ENCODE measurements around the gene PBX4.
A peak's percentile ranks its signal among the peaks of the same experiment; 100 is the strongest.

PBX4 gene

GRCh38 chr19:19588546-19588945, 29.9 kb downstream of the PBX4 start:
- no peak for DNase-seq (ENCODE audit: low spot score)

- DNase-seq (ENCODE audit: low spot score) = no peak
These were observed 30.7 kb downstream of the PBX4 start for GRCh38 chr19:19587771-19588170.

DNA sequence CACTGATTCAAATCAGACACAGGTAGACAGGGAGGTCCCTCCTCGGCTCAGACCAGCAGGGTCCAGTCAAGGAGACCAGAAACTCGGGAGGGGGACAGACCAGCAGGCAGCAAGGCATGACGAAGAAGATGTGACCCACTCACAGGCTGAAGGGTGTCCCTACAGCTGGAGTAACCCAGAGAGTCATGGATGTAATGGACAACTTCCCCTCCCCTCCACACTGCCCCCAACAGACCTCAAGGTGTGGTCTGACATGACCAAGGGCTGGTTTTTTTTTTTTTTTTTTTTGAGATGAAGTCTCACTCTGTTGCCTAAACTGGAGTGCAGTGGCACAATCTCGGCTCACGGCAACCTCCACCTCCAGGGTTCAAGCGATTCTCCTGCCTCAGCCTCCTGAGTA, 34.1 kb downstream of the PBX4 start:
- DNase-seq (ENCODE audit: low spot score) = no peak

DNA sequence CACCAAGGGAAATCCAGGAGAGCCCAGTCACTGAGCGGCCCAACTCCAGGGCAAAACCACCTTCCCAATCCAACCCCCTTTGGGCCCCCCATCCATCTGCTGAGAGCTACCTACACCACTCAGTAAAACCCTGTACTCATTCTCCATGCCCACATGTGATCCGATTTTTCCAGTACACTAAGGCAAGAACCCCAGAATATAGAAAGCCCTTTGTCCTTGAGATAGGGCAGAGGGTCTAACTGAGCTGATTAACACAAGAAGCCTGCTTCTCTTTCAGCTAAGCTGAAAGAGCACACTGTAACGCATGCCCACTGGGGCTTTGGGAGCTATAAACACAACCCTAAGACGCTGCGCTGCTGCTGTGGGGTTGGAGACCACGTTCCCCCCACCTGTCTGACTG, 36.0 kb downstream of the PBX4 start:
- DNase-seq (ENCODE audit: low spot score) = no peak

GRCh38 chr19:19581391-19581790, 37.1 kb downstream of the PBX4 start:
- no peak for DNase-seq (ENCODE audit: low spot score)

GRCh38 chr19:19580418-19580817, 38.1 kb downstream of the PBX4 start:
- no peak for DNase-seq (ENCODE audit: low spot score)

DNA sequence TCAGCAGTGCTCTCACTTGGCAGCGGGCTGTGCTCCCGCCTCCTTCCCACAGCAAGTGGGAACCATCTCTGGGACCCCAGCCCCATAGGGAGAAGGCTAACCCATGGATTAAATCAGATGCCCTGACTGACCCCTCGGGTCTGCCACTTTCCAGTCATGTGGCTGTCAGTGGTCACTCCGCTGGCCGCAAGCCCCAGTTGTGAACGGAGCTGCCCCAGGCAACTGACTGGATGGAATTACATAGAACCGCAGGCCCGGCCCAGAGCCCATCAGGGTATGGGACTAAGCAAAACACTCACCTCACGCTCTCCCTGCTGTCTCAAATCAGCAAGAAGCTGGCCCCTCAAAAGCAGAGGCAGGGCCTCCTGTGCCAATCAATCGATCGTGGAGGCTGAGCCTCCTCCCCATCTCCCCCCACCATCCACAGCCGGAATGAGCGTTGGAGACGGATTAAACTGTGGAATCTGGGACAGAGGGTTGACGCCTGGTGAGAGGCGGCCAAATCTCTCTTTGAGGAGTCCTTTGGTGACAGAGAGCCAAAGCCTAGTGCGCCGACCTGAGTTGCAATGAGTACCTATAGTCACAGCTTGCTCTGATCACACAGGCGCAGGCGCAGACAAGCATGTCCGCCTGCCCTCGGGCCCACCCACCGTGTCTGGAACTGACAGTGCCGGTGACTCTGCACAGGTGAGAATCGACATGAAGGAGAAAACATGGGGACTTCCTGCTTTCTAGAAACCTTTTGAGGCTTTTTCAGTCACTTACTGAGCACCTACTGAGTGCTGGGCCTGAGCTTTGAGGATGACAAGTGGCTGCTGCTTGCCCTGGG, 38.7 kb downstream of the PBX4 start:
- DNase-seq (ENCODE audit: low spot score) = no peak

DNA sequence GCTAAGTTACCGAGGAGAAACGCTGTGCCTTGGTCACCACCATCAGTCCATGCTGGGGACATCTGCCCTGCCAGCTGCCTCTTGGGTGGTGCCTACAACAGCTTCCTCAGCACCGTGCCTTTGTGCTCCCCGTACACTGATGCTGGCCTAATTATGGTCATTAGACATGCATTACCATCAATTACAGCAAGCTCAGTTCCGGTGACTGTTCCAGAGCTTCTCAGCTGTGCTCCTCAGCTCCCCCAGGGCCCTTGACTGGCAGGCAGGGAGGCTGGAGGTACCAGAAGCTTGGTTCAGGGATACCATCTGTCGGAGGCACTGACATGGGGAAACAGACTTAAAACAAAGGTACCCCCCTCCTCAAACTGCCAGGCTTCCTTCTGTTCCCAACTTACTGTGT, 40.2 kb downstream of the PBX4 start:
- no peak for DNase-seq (ENCODE audit: low spot score)

DNA sequence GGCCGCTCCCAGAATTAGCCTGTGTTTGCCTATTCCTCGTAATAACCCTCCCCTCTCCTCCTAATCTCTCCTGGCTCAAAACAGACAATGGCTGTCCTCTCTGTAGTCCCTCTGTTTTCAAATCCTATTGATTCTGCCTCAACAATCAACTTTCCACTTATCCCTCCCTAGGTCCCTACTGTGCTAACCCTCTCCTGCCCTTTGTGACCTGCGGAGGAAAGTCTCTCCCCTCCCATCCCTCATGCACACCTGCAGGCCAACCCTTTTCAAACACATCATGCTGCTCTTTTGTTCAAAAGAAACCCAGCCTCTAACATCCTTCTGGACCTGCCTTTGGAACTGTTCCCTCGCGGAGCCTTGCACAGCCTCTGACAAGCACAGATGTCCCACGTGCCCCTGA, 43.1 kb downstream of the PBX4 start:
- DNase-seq (ENCODE audit: low spot score) = no peak

DNA sequence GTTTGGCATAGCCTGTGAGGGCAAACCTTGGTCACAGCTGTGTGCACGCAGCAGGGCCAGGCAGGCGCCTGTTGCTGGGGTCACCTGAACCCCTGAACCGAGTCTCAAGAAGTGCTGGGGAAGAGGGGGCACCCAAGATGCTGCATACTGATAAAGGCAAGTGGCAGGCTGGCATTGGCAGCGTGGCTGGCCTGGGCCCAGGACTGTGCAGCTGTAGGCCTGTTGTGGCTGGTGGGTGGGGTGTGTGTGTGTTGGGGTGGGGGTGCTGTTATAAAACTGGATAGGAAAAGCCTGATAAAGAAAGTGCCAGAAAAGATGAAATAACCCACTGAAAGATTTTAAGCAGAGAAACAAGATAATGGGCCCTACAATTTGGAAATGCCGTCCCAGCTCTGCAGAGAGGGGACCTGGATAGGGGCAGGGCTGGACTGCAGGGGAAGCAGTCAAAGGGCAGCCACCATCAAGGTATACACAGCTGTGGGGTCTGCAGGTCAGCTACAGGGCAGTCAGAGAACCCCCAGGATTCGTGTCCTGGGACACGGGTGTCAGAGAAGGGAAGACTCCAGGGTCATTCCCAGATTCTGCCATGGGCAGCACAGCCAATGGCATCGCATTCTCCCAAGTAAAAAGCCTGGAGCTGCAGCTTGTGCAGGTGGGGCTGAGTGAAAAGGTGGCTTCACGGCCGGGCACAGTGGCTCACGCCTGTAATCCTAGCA, 47.3 kb downstream of the PBX4 start:
- DNase-seq (ENCODE audit: low spot score) = no peak

- DNase-seq (ENCODE audit: low spot score) = no peak
These were observed 47.9 kb downstream of the PBX4 start for GRCh38 chr19:19570571-19570970.

- no peak for DNase-seq (ENCODE audit: low spot score)
These were observed 49.4 kb downstream of the PBX4 start for GRCh38 chr19:19568802-19569756.

GRCh38 chr19:19567391-19567790, 51.1 kb downstream of the PBX4 start:
- no peak for DNase-seq (ENCODE audit: low spot score)

- DNase-seq (ENCODE audit: low spot score) = no peak
These were observed 52.2 kb downstream of the PBX4 start for GRCh38 chr19:19566306-19566705.

- no peak for DNase-seq (ENCODE audit: low spot score)
These were observed 55.1 kb downstream of the PBX4 start for GRCh38 chr19:19563348-19563848.

DNA sequence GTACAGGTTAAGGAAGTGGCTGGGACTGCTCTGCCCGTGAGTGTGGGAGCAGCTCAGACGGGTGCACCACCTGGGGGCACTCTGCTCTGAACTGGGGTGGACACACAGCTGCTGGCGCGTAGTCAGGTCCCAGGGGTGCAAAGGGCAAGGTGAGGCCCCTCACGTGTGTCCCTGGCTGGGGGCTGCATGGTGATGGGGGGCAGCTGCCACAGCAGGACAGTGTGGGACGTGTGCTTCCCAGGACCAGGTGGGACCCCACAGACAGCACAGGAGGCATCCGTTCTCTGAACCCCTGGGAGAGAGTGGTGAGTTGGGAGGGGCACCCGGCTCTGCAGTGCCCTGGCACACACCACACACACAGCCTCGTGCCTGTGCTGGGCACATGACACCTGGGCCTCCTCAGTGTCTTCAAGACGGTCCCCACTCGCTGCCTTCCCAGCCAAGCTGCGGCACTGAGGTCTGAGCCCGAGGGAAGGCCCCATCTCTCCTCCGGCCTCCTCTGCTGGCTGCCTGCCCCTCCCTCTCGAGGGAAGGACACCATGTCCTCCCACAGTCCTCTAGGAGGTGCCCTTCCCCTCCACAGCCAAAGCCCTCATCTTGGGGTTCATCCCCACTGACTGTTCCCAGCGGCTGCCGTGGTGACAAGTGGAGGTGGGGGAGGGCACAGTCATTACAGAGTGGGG, 55.7 kb downstream of the PBX4 start:
- DNase-seq (ENCODE audit: low spot score) = peak; percentile 58

DNA sequence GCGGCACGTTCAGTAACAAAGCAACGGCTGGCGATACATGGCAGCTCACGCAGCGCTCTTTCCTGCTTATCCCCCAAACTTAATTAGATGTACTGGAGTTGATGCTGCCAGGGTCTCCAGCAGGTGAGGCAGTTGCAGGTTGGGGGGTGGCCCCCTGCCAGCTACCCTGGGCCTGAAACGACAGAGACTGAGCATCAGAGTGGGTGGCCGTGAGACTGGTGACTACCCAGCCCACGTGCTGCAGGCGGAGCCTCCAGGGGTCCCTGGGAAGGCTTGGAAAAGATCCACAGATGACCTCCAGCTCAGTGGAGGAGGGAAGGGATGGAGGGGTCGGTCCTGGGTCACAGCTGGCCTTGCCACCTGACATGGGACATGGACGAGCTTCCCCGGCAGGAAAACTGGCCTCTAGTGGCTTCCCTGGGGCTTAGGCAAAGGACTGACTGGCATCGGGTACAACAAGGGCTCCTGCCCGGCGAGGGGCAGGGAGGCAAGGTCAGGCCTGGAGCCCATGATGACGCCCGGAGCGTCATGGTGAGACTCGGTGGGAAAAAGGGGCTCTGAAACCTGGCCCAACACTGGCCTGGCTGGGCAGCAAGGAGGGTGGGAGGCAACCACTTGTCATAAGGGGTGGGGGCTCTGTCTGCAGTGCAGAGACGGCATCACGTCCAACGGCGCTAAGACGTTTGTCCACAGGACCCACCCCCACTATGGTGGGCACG, 56.4 kb downstream of the PBX4 start:
- no peak for DNase-seq (ENCODE audit: low spot score)

GRCh38 chr19:19559931-19560330, 58.6 kb downstream of the PBX4 start:
- DNase-seq (ENCODE audit: low spot score) = peak; percentile 27

DNA sequence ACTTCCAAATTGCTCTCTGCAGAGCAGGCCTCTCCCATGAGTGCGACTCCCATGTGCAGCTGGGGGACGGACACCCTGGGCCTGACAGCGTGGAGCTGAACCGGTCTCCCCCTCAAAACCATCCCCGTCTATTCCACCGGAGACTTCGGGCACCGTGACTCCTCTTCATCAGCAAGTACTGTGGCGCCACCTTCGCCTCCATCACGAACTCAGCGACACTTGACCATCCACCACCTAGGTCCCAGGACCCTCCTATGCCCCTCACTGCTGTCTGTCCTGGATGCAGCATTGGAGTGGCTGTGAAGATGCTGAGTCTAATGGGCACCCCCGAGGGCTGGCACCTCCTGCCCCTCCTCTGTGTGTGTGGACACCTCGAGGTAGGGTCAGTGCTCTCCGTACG, 59.9 kb downstream of the PBX4 start:
- no peak for DNase-seq (ENCODE audit: low spot score)

DNA sequence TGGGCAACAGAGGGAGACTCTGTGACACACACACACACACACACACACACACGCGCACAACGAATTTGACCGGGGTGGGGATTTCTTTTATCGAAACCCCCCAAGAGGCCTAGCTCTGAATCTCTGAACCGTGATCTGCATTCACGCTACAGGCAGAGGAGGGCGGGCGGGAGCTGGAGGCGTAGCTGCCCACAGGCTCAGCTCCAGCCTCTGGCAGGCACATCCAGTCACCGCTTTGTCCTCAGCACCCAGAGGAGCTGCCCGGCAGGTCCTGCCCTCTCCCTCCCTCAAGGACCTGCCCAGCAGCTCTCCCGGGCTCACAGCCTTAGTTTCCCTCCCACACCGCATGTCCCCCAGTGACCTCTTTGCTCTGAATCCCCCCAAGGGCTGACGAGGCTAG, 60.4 kb downstream of the PBX4 start:
- no peak for DNase-seq (ENCODE audit: low spot score)

All from CD4-positive, alpha-beta T cell treated with Interleukin-6 at 100 ng/mL for 8 hours (primary cell).